Renal pelvis (tissue), 4 donors: ENCODE measurements around the gene PLS3. TPM values are rescaled to one million over a fixed set of nuclear protein-coding genes. Genes with fewer than 3 reads are reported as not detected.
A peak's percentile ranks its signal among the peaks of the same experiment; 100 is the strongest.

Experiments
- DNase-seq: peaks from one replicate; pipeline ENCODE4 v3.0.0-alpha.2; 2013
- polyA plus RNA-seq, 3 donors: library from polyadenylated mRNA; unstranded; fragments of 120-200 nt; gene quantifications; one replicate each; pipeline ENCODE4 v1.2.1, GENCODE V29; 2013; ENCODE audit not compliant: insufficient read length in 3 of 3

PLS3 gene
- polyA plus RNA-seq, 3 donors: 210 to 245 (median 241) TPM

- peak; percentile 51 for DNase-seq
These were observed 868 bp downstream of the PLS3 start for GRCh38 chrX:115561605-115562479.

GRCh38 chrX:115562480-115562847, 1.5 kb downstream of the PLS3 start:
- peak; percentile 22 for DNase-seq

GRCh38 chrX:115563633-115564162, 2.7 kb downstream of the PLS3 start:
- no peak for DNase-seq

GRCh38 chrX:115564243-115564642, 3.3 kb downstream of the PLS3 start:
- DNase-seq: no peak

- no peak for DNase-seq
These were observed 4.9 kb downstream of the PLS3 start for GRCh38 chrX:115565888-115566287.

GRCh38 chrX:115571712-115572111, 10.7 kb downstream of the PLS3 start:
- no peak for DNase-seq

- no peak for DNase-seq
These were observed 12.2 kb downstream of the PLS3 start for GRCh38 chrX:115573185-115573584.

- DNase-seq: no peak
These were observed 15.7 kb downstream of the PLS3 start for GRCh38 chrX:115576676-115577075.

- no peak for DNase-seq
These were observed 18.4 kb downstream of the PLS3 start for GRCh38 chrX:115579327-115579726.

GRCh38 chrX:115579786-115580294, 18.9 kb downstream of the PLS3 start:
- no peak for DNase-seq

- DNase-seq: no peak
These were observed 21.0 kb downstream of the PLS3 start for GRCh38 chrX:115581759-115582615.

GRCh38 chrX:115582616-115583495, 21.9 kb downstream of the PLS3 start:
- DNase-seq: no peak

GRCh38 chrX:115583496-115584004, 22.6 kb downstream of the PLS3 start:
- DNase-seq: no peak

- DNase-seq: no peak
These were observed 23.7 kb downstream of the PLS3 start for GRCh38 chrX:115584696-115585095.

- no peak for DNase-seq
These were observed 27.2 kb downstream of the PLS3 start for GRCh38 chrX:115588179-115588578.

- DNase-seq: no peak
These were observed 28.4 kb downstream of the PLS3 start for GRCh38 chrX:115589419-115589818.

- DNase-seq: no peak
These were observed 30.4 kb downstream of the PLS3 start for GRCh38 chrX:115591420-115591819.

- no peak for DNase-seq
These were observed 31.2 kb downstream of the PLS3 start for GRCh38 chrX:115591856-115592842.

- DNase-seq: no peak
These were observed 32.2 kb downstream of the PLS3 start for GRCh38 chrX:115592997-115593734.
